Neural cell (in vitro differentiated cells): ENCODE results near the gene SLIT3. TPM values are rescaled to one million over a fixed set of nuclear protein-coding genes. Genes with fewer than 3 reads are reported as not detected.

Experiments
- H2AFZ ChIP-seq: fragments of 200-600, 300-800 bp; sonication (generic), shearing (Covaris generic); 2 replicates; pipeline ENCODE4 v1.6.0; 2014; ENCODE audit warnings: low read depth, mild to moderate bottlenecking, antibody characterized with exemption, low read length, moderate library complexity
- H3F3A ChIP-seq: fragments of 200-600 bp; shearing (Covaris generic); 2 replicates; pipeline ENCODE4 v1.6.1; 2016; ENCODE audit warnings: mild to moderate bottlenecking, moderate library complexity, mixed read lengths, antibody characterized with exemption, low read length; ENCODE audit not compliant: insufficient read depth, poor library complexity, severe bottlenecking
- H3K27ac ChIP-seq: fragments of 200-600, 300-800 bp; sonication (generic), shearing (Covaris generic); 2 replicates; pipeline ENCODE4 v1.5.1; 2014; ENCODE audit warnings: mild to moderate bottlenecking, low read length, moderate library complexity
- H3K27me3 ChIP-seq: fragments of 300-800, 200-600 bp; sonication (generic), shearing (Covaris generic); 2 replicates; pipeline ENCODE4 v1.6.0; 2014; ENCODE audit warnings: mild to moderate bottlenecking, low read depth, low read length, moderate library complexity; ENCODE audit not compliant: insufficient read depth
- H3K36me3 ChIP-seq: fragments of 300-800, 200-600 bp; sonication (generic), shearing (Covaris generic); 2 replicates; pipeline ENCODE4 v1.5.1; 2014; ENCODE audit warnings: mild to moderate bottlenecking, antibody characterized with exemption, low read length, moderate library complexity; ENCODE audit not compliant: insufficient read depth
- H3K4me2 ChIP-seq: fragments of 300-800, 200-600 bp; sonication (generic), shearing (Covaris generic); 2 replicates; pipeline ENCODE4 v1.6.0; 2014; ENCODE audit warnings: mild to moderate bottlenecking, low read length
- H3K4me3 ChIP-seq: fragments of 300-800, 200-600 bp; sonication (generic), shearing (Covaris generic); 2 replicates; pipeline ENCODE4 v1.5.1; 2014; ENCODE audit warnings: mild to moderate bottlenecking, low read length, moderate library complexity
- H3K79me2 ChIP-seq: fragments of 200-600 bp; shearing (Covaris generic); replicated peaks from 2 replicates; pipeline ENCODE4 v1.6.0; 2014; ENCODE audit warnings: mild to moderate bottlenecking, low read length, moderate library complexity; ENCODE audit not compliant: insufficient read depth
- H3K9ac ChIP-seq: fragments of 300-800, 200-600 bp; sonication (generic), shearing (Covaris generic); 2 replicates; pipeline ENCODE4 v1.6.1; 2016; ENCODE audit warnings: mild to moderate bottlenecking, low read length, mixed read lengths
- H3K9me2 ChIP-seq: fragments of 200-600 bp; shearing (Covaris generic); 2 replicates; pipeline ENCODE4 v1.6.1; 2016; ENCODE audit warnings: mild to moderate bottlenecking, low read length, mixed read lengths; ENCODE audit not compliant: insufficient read depth
- H3K9me3 ChIP-seq: fragments of 200-600, 300-800 bp; sonication (generic), shearing (Covaris generic); 2 replicates; pipeline ENCODE4 v1.6.1; 2016; ENCODE audit warnings: mild to moderate bottlenecking, mixed run types, low read length, moderate library complexity, mixed read lengths
- H4K20me1 ChIP-seq: fragments of 200-600 bp; shearing (Covaris generic); 2 replicates; pipeline ENCODE4 v1.6.1; 2016; ENCODE audit warnings: mild to moderate bottlenecking, mixed run types; ENCODE audit not compliant: insufficient read depth
- CTCF ChIP-seq: fragments of 450-650 bp; IDR thresholded peaks from 2 replicates; pipeline ENCODE4 v1.5.1; 2014; ENCODE audit warnings: antibody characterized with exemption, mild to moderate bottlenecking, moderate library complexity; ENCODE audit not compliant: poor library complexity, severe bottlenecking
- EP300 ChIP-seq: fragments of 450-650 bp; conservative IDR thresholded peaks from 2 replicates; pipeline ENCODE4 v1.6.1; 2014; ENCODE audit warnings: antibody characterized with exemption, mild to moderate bottlenecking, moderate library complexity; ENCODE audit not compliant: poor library complexity, severe bottlenecking
- EZH2 ChIP-seq: fragments of 200-600, 300-800 bp; shearing (Covaris generic), sonication (generic); IDR thresholded peaks from 2 replicates; pipeline ENCODE4 v1.6.1; 2014; ENCODE audit warnings: antibody characterized with exemption, low read length, borderline replicate concordance, mild to moderate bottlenecking; ENCODE audit not compliant: insufficient read depth, poor library complexity, severe bottlenecking
- MXI1 ChIP-seq: fragments of 450-650 bp; conservative IDR thresholded peaks from 2 replicates; pipeline ENCODE4 v1.6.1; 2014; ENCODE audit warnings: antibody characterized with exemption, mild to moderate bottlenecking; ENCODE audit not compliant: poor library complexity, severe bottlenecking
- POLR2AphosphoS5 ChIP-seq: IDR thresholded peaks from 2 replicates; pipeline ENCODE4 v1.6.1; 2012
- RAD21 ChIP-seq: fragments of 450-650 bp; conservative IDR thresholded peaks from 2 replicates; pipeline ENCODE4 v1.6.1; 2014; ENCODE audit warnings: antibody characterized with exemption, mild to moderate bottlenecking, moderate library complexity
- SMC3 ChIP-seq: fragments of 450-650 bp; conservative IDR thresholded peaks from 2 replicates; pipeline ENCODE4 v1.6.1; 2014; ENCODE audit warnings: antibody characterized with exemption, mild to moderate bottlenecking, moderate library complexity; ENCODE audit not compliant: poor library complexity
- TAF1 ChIP-seq: IDR thresholded peaks from 2 replicates; pipeline ENCODE4 v1.6.1; 2012; ENCODE audit warnings: low read depth
- polyA plus RNA-seq: library from polyadenylated mRNA; depleted of rRNA; stranded (reverse); fragments of >200 nt; gene quantifications from 2 replicates; pipeline ENCODE4 v1.2.3, GENCODE V29; 2014
- TF ChIP-seq, protein P1 (sequence below): IDR thresholded peaks from 2 replicates; pipeline ENCODE4 v1.6.1; 2012; ENCODE audit warnings: borderline replicate concordance

The SLIT3 gene
- polyA plus RNA-seq, 1 donor from 2014 or later: 1.2 TPM

DNA sequence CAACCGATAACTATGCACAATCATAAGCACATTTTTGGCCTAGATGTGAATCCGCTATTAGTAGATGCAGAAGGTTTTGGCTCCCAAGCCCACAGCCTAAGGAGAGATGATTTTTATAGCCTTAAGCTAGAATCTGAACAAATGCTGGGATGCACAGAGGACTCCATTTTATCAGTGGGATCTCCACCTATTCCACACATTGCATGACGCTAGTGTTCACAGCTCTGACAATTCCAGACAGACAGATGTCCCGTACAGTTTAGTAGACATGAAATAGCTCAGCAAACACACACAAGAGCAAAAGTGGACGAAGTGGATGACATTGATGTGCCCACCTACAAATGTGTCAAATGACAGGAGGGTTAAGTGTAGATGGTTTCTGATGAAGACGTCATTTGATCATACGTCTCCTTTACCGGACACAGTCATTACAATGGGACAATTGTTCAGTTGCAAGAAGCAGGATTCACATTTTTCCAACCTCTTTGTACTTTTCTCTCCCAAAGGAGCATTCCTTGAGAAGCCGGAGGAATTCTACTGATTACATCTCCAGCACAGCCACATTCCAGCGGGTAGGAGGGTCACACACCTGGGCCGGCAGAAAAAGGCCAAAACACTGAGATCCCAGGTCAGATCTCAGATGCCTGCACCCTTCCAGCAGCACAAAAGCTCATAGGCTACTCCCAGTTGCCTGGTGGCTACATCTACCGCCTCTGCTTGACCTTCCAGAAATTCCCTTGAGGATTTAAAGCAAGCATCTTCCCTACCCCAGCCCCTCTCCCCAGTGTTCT is 202.4 kb downstream of the SLIT3 start:
- Histone ChIP-seq H3K9ac (no peak overlapping the region), H3K79me2 (no peaks in the 10 kb centered on the region), H2AFZ (no peak overlapping the region), H3F3A (no peaks in the 10 kb centered on the region), H4K20me1 (no peaks in the 10 kb centered on the region), H3K36me3 (no peaks in the 10 kb centered on the region), H3K27me3 (no peaks in the 10 kb centered on the region), H3K9me3 (no peaks in the 10 kb centered on the region), H3K4me3 (no peak overlapping the region), H3K4me2 (no peak overlapping the region), H3K27ac (no peak overlapping the region), H3K9me2 (no peaks in the 10 kb centered on the region)
- no peak for TF ChIP-seq SMC3
- TF ChIP-seq POLR2AphosphoS5: no peak

- Histone ChIP-seq H3K4me2 (no peak overlapping the region), H3K36me3 (no peaks in the 10 kb centered on the region), H3K27me3 (no peaks in the 10 kb centered on the region), H3K9ac (no peak overlapping the region), H3K9me2 (no peaks in the 10 kb centered on the region), H3K9me3 (no peaks in the 10 kb centered on the region), H3K4me3 (no peak overlapping the region), H3K27ac (no peak overlapping the region), H3K79me2 (no peaks in the 10 kb centered on the region), H2AFZ (no peak overlapping the region), H3F3A (no peaks in the 10 kb centered on the region), H4K20me1 (no peaks in the 10 kb centered on the region)
- TF ChIP-seq CTCF (no peak), SMC3 (no peak), EZH2 (no peak), POLR2AphosphoS5 (no peak), RAD21 (no peak), TAF1 (no peak), MXI1 (no peak), EP300 (no peak)
- TF ChIP-seq, protein P1, sequence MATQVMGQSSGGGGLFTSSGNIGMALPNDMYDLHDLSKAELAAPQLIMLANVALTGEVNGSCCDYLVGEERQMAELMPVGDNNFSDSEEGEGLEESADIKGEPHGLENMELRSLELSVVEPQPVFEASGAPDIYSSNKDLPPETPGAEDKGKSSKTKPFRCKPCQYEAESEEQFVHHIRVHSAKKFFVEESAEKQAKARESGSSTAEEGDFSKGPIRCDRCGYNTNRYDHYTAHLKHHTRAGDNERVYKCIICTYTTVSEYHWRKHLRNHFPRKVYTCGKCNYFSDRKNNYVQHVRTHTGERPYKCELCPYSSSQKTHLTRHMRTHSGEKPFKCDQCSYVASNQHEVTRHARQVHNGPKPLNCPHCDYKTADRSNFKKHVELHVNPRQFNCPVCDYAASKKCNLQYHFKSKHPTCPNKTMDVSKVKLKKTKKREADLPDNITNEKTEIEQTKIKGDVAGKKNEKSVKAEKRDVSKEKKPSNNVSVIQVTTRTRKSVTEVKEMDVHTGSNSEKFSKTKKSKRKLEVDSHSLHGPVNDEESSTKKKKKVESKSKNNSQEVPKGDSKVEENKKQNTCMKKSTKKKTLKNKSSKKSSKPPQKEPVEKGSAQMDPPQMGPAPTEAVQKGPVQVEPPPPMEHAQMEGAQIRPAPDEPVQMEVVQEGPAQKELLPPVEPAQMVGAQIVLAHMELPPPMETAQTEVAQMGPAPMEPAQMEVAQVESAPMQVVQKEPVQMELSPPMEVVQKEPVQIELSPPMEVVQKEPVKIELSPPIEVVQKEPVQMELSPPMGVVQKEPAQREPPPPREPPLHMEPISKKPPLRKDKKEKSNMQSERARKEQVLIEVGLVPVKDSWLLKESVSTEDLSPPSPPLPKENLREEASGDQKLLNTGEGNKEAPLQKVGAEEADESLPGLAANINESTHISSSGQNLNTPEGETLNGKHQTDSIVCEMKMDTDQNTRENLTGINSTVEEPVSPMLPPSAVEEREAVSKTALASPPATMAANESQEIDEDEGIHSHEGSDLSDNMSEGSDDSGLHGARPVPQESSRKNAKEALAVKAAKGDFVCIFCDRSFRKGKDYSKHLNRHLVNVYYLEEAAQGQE: no peak
Measured at GRCh38 chr5:169097374-169098326, 203.3 kb downstream of the SLIT3 start.
